NCI-H345 (cell line): ENCODE results near the gene PEMT.
A peak's percentile ranks its signal among the peaks of the same experiment; 100 is the strongest.

Source experiments
- DNase-seq: peaks from one replicate; lab custom pipeline; 2025; lab: John Stamatoyannopoulos, UW

PEMT gene

DNA sequence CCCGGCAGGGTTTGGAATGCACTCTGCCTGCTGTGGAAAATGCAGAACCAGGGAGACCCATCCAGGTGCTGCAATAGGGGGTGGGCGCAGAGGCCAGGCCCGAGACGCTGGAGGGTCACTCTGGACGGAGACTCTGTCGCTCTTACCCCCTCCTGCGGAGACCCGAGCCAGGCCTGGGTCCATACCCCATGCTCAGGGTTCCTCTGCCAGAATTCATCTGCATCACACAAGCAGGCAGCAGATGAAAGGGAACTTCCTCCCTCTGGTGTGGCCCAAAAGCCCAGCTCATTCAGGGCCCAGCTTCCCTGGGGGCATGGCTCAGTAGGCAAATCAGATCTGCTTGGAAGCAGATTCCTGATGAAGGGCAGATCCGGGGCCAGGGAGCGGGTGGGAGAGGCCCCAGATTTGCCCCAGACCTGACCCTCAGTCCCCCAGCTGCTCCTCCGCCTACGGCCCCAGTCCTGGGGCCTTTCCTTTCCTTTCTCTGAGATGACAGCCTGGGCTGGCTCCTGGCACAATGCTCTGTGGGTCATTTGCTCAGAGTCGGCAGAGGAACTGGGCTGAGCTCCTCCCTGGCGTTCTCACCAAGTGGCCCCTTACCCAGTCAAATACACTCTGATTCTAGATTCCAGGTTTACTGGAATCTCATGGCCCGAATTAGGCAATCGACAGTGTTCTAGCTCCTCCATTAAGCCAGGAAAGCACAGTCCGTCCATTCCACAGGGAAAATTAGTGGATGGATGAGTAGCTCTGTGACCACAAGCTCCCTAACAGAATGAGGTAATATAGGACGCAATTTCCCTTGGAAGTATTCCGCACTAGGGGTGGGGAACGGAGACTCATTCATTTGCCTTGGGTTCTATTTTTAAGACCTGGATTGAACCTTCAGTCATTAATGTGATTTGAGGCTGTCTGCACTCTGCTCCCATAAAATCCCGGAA, 76.2 kb downstream of the PEMT start:
- DNase-seq = no peak

DNA sequence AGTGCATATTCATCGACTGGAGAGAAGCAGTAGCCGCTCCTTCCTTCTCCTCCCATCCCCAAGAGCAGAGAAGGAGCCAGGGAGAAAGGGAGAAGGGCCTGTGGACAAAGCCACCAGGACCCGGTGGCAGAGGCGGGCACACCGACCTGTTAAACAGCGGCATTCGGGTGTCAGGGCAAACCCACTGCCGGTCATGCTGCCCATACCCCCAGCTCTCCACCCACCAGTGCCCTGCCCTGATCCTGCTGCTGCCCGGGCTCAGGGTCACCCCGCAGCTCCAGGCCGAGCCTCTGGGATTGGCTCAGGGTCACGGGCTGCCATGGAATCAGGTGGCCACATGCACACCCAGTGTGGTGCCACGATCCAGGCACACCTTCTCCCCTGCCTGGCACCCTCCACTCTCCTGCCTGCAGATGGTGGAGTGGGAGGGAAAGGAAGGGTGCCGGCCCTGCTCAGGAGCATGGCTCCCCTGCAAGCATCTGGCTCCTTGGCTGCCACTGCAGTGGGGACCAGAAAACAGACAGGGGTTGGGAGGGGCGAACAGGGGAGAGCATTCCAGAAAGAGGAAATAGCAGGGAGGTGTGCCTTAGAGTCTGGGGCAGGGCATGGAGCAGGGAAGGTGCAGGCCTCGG, 77.0 kb downstream of the PEMT start:
- no peak for DNase-seq

DNA sequence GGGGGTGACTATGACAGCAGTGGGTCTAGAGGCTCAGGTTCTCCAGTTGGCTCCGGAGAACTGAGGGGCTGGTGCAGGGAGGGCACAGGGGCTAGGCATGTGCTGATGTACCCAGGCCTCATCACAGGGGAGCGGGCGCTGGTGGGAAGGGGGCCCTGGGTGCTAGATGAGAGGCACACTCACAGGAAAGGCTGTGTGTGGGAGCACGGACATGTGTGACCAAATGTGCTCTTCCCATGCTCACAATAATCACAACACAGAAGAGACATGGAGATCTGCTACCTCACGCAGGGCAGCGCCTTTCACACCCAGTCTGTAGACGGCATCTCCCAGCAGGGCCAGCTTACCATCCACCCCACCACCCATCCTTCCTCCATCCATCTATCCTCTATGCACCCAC, 77.9 kb downstream of the PEMT start:
- DNase-seq = no peak

DNA sequence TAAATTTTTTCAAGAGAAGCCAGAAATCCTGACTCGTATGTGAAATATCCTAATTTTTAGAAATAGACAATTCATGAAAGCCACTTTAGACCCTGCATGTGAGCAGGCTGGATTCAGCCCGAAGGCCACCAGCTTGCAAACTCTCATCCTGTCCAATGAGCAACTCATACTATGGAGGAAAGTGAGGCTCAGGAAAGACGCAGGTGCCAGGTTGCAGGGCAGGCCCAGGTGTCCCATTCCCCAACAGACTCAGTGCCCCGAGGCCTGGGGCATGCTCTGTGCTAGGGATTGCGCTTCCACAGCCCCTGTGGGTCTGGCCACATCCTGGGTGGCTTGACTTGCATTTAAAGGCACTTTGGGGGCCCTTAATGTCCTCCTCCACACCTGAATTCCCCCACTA, 78.6 kb downstream of the PEMT start:
- DNase-seq = no peak

DNA sequence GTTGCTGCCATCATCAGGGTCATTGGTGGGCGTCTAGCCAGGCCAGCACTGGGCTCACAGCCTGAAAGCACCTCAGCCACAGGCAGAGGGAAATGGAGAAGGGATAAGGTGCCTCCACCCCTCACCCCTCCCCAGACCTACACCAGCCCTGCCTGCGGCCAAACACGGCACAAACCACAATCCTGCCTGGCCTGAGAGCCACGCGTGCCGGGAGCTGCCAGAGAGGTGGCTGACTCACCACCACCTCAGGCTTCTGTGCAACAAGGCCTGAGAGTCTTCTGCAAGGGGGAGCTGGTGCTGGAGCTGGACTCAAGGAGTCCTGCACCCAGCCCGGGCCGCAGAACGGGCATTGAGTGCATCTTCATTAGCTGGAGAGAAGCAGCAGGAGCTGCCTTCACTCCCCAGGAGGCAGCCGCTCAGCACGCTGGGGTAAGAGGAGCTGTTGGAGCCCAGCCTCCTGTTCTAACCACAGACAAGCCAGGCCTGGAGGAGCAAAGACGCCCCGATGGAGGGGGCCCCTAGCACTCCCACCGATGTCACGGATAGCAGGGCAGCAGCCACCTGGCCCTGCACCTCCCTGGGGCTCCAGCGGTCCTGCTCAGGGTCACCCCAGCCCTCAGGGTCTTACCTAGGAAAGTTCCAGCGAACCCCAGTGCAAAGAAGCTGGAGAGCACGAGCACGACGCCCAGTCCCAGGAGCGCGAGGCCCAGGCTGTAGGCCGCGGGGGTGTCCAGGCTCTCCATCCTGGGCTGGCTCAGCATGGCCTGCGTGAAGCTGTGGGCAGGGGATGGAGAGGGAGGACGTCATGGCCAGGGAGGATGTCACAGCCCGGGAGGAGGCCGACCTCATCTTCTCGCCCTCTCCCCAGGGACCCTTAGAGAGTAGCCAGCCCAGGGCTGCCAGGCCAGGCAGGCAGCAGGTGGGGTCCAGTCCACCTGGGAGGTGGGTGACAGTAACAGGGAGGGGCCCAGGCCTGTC, 79.3 kb downstream of the PEMT start:
- DNase-seq = no peak

DNA sequence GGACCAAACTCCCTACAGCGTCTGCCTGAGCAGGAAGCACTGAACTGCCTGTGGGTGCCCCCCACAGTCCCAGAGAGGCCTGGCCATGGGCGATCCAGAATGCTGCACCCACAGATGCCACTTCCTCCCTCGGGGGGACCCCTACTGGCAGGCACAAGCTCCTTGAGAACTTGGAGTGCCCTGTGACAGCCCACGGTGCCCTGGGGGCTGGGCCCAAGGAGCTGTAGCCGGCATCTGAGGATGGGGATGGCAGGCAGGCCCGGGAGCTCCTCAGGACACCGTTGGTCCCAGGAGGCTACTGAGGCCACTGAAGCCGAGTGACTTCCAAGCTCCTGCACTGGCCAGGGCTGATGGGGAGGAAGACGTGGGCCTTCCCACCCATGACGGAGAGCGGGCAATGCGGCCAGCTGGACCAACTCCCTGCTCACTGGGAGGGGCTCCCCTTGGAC, 80.2 kb downstream of the PEMT start:
- no peak for DNase-seq

DNA sequence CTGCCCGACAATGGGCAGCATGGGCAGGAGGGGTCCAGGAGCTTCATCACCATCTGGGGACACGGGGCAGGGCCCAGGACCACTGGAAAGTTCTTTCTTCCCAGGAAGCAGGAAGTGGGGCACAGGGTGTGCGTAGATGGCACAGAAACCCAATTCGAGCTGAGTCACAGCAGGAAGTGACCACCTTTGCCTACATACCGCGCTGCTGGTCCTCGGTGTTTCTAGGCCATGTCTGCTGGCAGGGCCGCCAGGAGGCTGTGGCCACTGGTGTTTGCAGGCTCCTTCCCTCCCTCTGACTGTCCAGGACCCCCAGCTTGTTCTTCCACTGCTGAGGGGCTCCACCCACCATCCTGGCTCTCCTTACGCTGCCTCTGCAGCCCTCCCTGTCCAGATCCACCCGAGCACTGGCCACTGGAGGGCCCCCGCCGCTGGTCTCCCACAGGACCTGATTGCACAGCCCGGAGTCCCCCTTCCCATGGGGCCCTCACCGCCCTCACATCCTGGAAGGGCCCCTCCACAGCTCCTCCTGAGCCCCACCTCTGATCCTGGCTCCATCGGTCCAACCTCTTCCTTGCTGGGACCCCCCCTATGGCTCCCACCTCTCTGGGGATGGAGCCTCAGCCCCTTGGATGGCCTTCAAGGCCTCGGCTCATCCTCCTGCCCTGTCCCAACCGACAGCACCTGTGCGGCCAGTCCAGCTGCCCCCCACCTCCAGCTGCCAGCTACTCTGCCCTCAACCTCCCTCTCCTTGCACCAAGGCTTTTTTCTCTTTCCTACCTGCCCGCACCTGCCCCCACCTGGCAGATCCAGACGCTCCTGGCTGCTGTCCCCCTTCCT, 80.8 kb downstream of the PEMT start:
- DNase-seq = no peak

DNA sequence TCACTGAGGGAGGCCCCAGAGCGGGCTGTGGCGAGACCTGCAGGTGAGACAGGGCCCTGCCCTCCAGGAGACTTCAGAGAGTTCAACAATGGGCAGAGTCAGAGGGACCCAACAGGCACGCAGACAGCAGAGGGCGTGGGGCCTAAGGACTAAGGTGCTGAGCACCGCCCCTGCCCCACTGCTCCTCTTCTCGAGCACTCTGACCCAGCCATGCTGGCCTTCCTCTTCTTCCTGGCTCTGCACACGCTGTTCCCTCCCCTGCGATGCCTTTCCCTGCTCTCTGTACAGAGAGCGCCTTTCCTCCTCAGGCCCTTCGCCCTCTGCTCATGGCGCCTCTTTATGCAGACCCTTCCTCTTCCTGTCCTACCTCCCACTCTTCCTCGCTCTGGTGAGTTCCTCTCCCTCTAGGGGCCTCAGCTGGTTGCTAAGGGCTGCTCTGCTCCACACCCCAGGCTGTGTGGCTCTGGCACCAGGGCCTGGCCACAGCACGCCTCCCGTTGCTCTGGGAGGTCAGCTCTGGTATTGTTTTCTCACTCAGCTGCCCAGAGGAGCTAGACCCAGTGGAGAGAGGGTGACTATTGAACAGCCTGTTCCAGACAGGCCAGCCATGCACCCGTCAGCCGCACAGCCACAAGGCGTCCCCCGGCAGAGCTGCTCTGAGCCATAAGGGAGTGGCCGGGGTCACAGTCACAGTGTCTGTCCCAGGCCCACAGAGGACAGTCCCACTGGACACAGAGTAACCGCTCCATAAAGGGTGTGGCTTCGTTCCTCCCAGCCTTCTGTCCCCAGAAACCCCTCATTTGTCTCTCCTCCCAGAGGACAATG, 81.7 kb downstream of the PEMT start:
- DNase-seq = no peak

DNA sequence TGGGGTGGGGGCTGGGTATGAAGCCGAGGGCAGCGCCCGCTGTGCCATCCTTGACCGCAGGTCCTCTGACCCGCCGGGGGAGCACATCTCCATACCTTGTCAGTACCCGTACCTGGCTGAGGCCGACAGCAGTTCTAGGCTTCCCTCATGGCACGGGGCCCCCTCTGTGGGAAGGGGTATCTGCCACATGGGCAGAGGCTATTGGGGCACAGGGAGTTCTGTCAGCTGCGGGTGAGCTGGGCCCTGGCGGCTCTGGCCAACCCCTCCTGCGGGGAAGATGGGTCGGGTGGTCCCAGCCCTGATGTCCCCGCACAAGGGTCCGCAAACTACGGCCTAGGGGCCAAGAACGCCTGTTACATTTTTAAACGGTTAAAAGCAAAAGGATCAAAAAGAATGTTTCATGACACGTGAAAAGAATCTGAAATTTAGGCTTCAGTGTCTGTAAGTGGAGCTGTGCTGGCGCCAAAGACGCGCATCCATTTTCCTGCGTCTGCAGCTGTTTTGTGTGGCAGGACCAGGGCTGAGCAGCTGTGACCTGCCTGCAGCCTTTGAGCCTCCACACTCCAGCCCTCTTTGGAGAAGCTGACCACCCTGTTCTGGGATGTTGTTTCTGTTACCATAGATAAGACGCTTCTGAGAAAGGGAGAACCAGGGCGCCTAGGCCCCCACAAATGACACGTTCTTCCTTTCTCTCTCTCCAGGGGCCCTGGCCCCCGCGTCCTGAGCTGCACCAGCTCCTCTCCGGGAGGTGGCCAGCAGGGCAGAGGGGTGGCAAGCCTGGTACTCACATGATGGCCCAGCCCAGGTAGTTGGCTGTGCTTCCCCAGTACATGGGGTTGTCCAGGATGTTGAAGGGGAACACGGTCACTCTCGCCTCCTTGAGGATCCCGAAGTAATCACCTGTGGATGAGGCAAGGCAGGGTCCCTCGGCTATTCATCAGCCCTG, 82.6 kb downstream of the PEMT start:
- no peak for DNase-seq

DNA sequence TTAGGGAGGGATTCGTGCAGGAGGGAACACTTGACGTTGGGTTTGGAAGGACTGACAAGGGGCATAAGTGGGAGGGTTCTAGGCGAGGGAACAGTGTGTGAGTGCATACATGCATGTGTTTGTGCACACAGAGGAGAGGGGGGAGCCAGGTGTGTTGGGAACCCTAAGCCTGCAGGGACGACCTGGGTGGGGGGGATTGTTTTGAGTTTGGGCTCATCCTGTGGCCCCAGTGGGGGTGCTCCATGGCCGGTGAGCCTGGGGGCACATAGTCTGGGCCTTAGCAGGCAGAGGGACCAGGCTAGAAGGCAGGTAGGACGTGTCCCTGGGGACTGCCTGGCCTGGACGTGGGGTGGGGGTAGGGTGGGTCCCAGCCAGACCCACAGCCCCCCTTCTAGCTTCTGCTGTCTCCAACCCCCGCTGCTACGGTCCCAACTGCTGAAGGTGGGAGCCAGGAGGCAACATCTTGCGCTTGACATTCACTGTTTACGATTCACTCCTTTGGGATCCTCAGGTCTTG, 83.4 kb downstream of the PEMT start:
- DNase-seq = no peak

DNA sequence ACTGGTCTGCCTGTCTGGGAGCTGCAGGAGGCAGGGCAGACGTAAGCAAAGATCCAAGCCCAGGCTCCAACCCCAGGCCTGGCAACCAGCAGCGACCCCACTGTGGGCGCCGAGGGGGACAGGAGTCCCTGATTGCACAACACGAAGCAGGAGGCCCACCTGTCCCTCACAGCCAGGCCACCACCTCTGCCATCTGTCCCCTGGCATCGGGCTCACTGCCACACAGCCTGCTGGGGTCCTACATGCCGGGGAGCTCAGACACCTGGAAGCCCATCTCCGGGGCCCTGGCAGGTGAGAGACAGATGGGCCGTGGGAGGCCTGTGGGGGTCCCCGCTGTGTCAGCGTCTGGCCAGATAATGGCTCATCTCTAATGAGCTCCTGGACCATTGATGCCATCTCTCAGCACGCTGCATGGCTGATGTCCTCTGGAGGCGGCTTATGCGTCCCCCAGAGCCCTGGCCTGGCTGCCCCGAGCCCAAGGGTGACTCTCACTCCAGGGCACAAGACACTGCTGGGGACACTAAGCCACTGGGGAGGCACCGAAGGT, 84.0 kb downstream of the PEMT start:
- no peak for DNase-seq

DNA sequence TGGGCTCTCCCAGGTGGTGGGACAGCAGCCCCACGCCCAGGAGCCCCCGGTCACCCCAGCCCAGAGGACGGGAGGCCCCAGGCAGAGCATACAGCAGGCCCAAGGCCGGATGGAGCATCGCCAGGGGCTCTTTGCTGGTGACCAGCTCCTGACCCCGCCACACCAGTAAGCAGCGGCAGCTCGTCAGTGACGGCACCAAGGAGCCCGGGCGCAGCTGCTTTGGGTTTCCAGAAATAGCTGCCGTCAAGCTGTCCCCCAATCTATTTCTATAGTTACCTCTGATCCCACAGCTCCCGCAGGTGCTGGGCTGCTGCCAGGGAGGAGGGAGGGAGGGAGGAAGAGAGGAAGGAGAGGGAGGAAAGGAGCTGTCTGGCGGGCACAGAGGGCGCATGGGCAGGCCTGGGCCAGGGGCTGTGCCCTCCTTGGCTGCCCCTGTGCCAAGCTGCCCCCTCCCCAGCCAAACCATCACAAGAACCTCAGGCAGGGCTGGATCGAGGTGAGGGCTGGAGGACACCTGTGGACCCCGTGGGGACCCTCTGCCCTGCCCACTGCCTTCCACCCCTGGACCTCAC, 84.5 kb downstream of the PEMT start:
- DNase-seq = no peak

DNA sequence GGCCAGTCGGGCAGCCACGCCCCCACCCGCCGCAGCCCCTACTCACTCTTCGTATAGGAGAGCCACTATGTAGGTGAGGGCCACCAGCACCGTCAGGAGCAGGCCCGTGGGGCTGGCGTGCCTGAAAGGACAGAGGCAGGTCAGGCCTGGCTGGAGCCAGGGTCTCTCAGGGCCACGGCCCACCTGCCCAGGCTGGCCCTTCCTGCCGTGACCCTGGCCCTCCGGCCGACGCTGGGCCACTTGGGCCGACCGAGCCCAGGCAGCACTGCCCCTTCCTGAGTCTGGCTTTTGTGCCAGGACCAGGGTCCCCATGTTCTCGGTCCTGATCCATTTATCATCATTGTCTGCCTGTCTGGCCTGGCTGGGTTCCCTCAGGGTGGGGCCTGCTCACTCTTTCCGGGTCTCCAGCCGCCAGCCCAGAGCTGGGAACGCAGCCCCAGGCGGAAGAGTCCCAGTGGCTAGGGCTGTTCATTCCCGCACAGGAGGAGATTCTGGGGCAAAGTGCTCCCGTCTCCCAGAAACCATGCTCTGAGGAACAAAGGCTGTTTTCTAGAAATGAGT, 85.2 kb downstream of the PEMT start:
- DNase-seq = no peak

DNA sequence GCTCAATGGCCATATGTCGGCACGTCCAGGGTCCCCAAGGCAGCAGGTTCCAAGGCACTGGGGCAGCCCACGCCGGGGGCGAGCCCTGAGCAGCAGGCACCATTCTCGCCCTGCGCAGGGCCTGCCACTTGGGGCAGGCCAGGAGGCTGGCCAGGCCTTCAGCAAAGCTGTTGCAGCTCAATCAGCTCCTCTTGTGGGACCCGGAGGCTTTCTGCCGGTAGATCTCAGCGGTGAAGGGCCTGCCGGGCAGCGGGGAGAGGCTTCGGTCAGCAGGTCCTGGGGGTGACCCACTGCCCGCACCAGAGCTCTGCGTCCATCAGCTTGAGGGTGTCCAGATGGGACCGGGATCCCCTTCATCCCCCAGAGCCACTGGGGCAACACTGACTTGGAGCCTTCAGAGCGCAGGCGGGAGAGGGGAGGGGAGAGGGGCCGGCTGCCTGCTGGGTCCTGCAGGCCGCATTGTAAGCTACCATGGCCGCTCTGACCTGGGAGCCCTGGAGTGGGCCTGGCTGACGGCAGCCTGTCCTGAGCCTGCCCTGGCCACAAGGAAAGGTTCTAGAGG, 85.8 kb downstream of the PEMT start:
- no peak for DNase-seq

DNA sequence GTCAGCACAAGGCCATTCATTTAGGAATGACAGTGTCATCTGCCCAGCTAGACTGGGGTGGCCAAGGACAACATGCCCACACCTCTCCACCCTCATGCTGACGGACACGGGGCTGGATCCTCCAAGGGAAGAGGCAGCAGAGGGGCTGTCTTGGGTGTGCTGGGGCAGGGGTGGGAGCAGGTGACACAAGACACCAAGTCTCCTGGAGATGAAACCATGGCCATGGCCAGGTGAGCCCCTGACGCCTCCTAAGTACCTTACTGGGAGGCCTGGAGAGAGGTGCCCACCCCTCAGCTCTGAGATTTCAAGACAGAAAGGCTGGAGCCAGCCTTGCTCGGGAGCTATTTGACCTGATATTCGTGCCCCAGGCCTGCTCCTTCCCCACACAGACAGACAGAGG, 86.4 kb downstream of the PEMT start:
- DNase-seq = no peak

DNA sequence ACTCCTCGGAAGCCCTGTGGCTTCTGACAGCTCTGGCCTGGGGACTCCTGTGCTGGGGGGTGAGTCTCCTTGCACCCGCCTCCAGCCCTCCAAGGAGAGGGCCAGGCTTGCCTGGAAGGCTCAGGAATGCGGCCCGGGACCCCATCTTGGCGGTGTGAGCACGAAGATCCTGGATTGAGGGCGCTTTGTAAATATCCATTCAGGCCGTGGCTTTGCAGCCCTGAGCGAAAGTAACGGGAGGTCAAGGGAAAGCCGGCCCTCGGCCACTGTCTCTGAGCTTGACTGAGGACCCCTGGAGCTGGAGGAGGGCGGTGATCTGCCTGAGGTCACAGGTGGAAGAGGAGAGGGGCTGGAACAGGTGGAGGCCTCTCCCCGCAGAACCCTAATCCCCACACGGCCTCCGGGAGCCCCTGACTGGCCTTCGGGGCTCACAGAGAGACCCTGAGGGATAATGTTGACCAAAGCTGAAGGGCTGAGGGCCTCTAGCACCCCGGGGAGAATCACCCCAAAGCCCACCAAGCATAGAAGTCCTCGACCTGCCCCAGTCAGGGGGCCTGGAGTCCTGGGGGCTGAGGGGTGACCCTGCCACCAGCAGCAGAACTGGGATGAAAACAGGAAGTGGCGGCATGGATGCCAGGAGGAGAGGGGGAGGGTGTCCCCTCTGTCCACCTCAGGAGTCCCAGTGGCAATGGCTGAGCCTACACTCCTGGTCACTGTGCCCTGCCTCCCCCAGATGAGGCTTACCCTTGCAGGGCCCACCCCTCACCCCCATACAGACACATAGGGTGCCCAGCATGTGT, 87.0 kb downstream of the PEMT start:
- DNase-seq = no peak

DNA sequence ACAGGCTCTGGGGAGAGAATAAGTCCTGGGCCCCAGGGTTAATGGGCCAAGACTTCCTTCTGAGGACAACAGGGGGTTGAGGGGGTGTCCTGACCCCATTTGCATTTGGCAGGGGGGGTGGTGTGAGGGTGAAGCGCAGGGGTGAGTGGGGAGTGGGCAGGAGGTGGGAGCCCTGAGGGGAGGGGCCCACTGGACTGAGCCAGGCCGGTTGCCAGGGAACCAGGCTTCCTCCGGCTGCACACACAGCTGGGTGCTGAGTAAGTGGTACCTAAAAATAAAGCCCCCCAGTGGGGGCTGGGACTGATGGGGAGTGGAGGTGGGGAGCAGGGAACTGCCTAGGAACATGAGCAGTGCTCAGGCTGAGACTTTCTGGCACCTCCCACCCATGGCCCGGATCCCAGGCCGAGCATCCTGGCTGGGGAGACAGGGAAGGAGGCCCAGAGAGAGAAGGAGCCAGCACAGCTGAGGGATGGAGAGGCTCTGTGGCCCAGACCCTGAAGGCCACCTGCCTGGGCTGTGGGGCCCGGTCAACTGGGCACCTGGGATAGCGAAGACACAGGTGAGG, 87.9 kb downstream of the PEMT start:
- DNase-seq = peak; percentile 20
